ENCODE results near the gene AFF3.
A peak's percentile ranks its signal among the peaks of the same experiment; 100 is the strongest.

The AFF3 gene

DNA sequence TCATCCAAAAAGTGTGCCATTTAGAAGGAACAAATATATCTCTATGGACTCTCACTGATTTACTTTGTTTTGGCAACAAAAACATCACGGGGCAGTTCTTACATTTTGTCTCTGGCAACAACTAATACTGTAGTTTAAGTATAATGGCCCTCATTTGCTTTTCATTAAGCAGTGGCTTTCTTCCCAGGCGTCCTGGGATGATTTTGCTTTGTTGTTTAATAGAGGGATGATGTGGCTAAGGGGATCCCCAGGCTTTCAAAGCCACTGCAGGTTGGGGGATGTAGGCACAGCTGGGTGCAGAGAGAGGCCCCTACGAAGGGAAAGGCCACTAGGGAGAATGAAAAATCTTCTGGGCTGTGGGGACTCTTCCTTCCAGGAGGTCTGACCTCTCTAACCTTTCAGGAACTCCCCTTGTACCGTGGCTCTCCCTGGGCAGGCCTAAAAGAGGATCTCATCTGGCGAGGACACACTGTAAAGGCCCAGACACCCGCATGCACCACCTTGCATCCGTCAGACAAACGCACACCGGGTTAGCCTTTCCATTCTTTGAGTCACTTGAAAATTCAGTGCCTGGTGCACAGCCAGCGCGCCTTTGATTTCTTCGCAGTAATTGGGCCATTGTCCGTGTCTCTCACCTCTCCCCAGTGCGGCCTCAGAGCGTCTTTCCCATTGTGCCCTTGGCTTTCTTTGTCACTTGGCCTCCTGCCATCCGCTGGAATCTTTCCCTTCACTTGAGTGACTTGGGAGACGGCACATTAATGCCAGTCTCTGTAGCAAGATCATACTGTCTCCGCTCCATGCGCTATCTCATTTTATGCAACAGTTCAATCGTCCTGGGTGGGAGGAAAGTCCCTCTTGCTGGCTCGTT, 40.3 kb upstream of the AFF3 start:
- TF ChIP-seq ZFX (IDR thresholded peaks at IDR 0.05; ENCODE audit: borderline replicate concordance) (no peak), CTCF (IDR thresholded peaks at IDR 0.05) (no peak)
- no peak overlapping the region for H3K27ac ChIP-seq

- TF ChIP-seq CTCF (IDR thresholded peaks at IDR 0.05) (no peak), ZFX (IDR thresholded peaks at IDR 0.05; ENCODE audit: borderline replicate concordance) (no peak)
These were observed 38.1 kb upstream of the AFF3 start for GRCh38 chr2:100180503-100180902.

GRCh38 chr2:100179806-100180205, 37.4 kb upstream of the AFF3 start:
- no peak for TF ChIP-seq ZFX (IDR thresholded peaks at IDR 0.05; ENCODE audit: borderline replicate concordance)
- TF ChIP-seq CTCF (IDR thresholded peaks at IDR 0.05), result no peak
- no peak overlapping the region for H3K27ac ChIP-seq

More at GRCh38 chr2:100180503-100180902, 38.1 kb upstream of the AFF3 start:
- H3K27ac ChIP-seq, result no peak overlapping the region

DNA sequence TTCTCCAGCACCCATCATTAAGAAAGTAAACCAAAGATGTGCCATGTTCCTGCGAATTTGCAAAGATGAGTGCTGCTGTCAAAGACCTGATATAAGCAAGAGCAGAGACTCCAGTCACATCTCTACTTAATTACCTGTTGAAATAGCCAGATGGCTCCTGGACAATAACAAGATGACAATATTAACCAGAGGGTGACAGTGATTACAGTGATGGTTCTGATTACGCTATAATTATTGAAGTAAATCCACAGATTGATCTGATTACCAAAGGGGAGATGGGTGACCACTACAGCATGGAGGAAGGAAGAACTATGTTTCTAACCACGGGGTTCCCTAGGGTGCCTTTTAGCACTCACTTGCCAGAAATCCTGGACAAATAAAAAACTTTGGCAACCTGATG, 36.5 kb upstream of the AFF3 start:
- peak overlapping the region; percentile 22; the same call in 1 of the 2 replicates for H3K27ac ChIP-seq
- TF ChIP-seq ZFX (IDR thresholded peaks at IDR 0.05; ENCODE audit: borderline replicate concordance) (no peak), CTCF (IDR thresholded peaks at IDR 0.05) (no peak)

- H3K27ac ChIP-seq, result peak overlapping the region; percentile 22
- TF ChIP-seq ZFX (IDR thresholded peaks at IDR 0.05; ENCODE audit: borderline replicate concordance), result no peak
- TF ChIP-seq CTCF (IDR thresholded peaks at IDR 0.05), result peak; percentile 85
These were observed 35.8 kb upstream of the AFF3 start for GRCh38 chr2:100178085-100178788.

DNA sequence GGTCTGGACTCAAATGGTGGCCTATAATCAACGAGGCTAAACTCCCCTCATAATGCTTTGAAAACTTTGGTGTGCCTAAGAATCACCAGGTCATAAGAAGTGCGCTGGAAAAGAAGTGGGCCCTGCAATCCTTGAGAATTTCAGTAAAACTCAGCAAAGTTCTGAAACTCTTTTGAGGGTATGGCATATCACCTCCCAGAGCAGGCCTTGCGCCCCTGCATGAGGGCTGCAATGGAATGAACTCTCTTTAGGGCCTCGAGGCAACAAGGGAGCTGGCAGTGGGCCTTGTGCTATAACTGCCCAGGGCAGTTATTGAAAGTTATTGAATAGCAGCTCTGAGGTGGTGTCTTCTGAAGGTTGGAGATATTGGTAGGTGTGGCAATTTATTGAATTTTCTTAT, 34.5 kb upstream of the AFF3 start:
- TF ChIP-seq CTCF (IDR thresholded peaks at IDR 0.05) (no peak), ZFX (IDR thresholded peaks at IDR 0.05; ENCODE audit: borderline replicate concordance) (no peak)
- H3K27ac ChIP-seq, result no peak overlapping the region

GRCh38 chr2:100174026-100174431, 31.6 kb upstream of the AFF3 start:
- H3K27ac ChIP-seq, result no peak overlapping the region
- TF ChIP-seq CTCF (IDR thresholded peaks at IDR 0.05), result no peak
- no peak for TF ChIP-seq ZFX (IDR thresholded peaks at IDR 0.05; ENCODE audit: borderline replicate concordance)

Measured in 22Rv1 (cell line).